ENCODE results near the gene CSRNP3.

CSRNP3 gene

DNA sequence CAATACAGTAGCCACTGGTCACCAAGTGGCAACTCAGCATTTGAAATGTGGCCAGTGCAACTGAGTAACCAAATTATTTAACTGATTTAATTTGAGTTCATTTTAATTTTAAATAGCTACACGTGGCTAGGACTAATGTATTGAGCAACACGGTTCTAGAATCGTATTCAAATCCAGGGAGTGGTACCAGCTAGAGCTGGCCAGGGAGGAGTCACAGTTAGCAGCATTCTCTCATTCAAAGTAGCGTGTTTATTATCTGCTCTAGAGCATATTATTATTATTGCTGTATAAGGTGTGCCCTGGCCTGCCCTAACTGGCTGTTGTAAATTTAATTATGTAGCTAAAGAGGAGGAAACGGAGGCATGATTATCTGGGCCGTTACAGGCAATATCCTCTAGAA is 231.6 kb downstream of the CSRNP3 start:
- TF ChIP-seq CTCF (IDR thresholded peaks at IDR 0.05): no peak
- H3K4me3 ChIP-seq: no peak overlapping the region
- no peak overlapping the region for H3K27ac ChIP-seq
- DNase-seq (ENCODE audit: low spot score): no peak

DNA sequence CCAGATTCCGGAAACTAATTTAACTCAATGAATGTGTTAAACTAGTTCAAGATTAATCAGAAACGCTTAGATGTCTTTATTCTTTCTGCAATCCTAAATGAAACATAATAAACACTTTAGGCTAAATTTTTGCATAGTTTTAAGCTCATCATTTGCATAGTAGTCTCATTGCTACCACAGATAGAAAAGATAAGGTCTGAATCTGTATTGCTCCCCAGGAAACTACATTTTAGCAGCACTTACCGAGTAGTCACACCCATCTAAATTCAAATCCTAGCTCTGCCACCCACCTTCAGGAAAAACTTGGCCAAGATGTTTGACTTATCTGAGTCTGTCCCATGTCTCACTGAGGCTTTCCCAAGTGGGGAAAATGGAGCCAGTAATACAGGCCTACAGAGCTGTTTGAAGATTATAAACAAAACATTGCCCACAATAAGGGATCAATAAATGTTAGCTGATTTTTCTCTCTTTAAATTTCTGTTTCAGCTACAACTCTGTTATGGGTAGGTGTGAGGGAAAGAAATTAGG is 237.5 kb downstream of the CSRNP3 start:
- no peak for DNase-seq (ENCODE audit: low spot score)

GRCh38 chr2:165716091-165716490 is 246.6 kb downstream of the CSRNP3 start:
- Histone ChIP-seq H3K27ac (no peak overlapping the region), H3K4me3 (no peak overlapping the region)
- no peak for TF ChIP-seq CTCF (IDR thresholded peaks at IDR 0.05)
- DNase-seq (ENCODE audit: low spot score): no peak

More for the DNA sequence above, 237.5 kb downstream of the CSRNP3 start:
- Histone ChIP-seq H3K4me3 (no peak overlapping the region), H3K27ac (no peak overlapping the region)
- TF ChIP-seq CTCF (IDR thresholded peaks at IDR 0.05): no peak

GRCh38 chr2:165718610-165719210 is 249.2 kb downstream of the CSRNP3 start:
- no peak for DNase-seq (ENCODE audit: low spot score)
- Histone ChIP-seq H3K27ac (no peak overlapping the region), H3K4me3 (no peak overlapping the region)
- TF ChIP-seq CTCF (IDR thresholded peaks at IDR 0.05): no peak

- Histone ChIP-seq H3K4me3 (no peak overlapping the region), H3K27ac (no peak overlapping the region)
- no peak for TF ChIP-seq CTCF (IDR thresholded peaks at IDR 0.05)
- DNase-seq (ENCODE audit: low spot score): no peak
These were observed 251.0 kb downstream of the CSRNP3 start for GRCh38 chr2:165720511-165720910.

GRCh38 chr2:165725421-165725820 is 255.9 kb downstream of the CSRNP3 start:
- Histone ChIP-seq H3K4me3 (no peak overlapping the region), H3K27ac (no peak overlapping the region)
- no peak for TF ChIP-seq CTCF (IDR thresholded peaks at IDR 0.05)
- DNase-seq (ENCODE audit: low spot score): no peak
